ENCODE results near the gene RAB11FIP3.
"Not testable (repeated sequence)": the region's sequence is repeated elsewhere in the genome, so short reads cannot be mapped to it uniquely, and the experiment has no call there.

RAB11FIP3 gene

DNA sequence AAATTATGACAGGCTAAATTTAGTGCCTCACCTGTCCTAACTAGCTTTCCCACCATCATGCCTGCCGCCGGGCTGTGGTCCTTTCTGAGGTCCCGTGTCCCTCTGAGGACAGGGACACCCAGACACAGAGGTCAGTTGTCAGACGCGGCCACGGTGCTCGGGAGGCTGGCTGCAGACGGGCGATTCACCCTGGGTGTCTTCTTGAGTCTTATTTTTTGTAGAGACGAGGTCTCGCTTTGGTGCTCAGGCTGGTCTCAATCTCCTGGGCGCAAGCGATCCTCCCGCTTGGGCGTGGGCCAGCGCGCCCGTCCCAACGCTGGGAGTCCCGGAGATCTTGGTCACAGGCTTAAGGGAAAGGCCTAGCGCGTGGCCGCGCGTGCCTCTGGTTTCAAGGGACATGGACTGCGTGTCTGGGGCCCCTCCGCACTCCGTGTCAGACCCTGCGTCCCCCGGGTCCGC lies 797 bp upstream of the RAB11FIP3 start:
- peak in 3 of 4 experiments; percentile 12 to 52 (median 31) for DNase-seq

DNA sequence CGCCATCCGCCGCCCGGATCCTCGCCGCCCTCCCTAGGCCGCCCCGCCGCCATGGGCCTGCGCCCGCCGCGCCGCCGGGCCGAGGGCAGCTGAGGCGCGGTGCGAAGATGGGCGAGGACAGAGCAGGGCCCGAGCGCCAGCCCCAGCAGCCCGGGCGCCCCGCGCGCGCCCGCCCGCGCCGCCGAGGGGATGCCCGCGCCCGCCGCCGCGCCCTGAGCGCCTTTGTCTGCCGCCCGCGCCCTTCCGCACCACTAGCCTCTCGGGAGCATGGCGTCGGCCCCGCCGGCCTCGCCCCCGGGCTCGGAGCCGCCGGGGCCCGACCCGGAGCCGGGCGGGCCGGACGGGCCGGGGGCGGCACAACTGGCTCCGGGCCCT lies 278 bp downstream of the RAB11FIP3 start:
- peak in 2 of 4 experiments; percentile 13 to 53 for DNase-seq

DNA sequence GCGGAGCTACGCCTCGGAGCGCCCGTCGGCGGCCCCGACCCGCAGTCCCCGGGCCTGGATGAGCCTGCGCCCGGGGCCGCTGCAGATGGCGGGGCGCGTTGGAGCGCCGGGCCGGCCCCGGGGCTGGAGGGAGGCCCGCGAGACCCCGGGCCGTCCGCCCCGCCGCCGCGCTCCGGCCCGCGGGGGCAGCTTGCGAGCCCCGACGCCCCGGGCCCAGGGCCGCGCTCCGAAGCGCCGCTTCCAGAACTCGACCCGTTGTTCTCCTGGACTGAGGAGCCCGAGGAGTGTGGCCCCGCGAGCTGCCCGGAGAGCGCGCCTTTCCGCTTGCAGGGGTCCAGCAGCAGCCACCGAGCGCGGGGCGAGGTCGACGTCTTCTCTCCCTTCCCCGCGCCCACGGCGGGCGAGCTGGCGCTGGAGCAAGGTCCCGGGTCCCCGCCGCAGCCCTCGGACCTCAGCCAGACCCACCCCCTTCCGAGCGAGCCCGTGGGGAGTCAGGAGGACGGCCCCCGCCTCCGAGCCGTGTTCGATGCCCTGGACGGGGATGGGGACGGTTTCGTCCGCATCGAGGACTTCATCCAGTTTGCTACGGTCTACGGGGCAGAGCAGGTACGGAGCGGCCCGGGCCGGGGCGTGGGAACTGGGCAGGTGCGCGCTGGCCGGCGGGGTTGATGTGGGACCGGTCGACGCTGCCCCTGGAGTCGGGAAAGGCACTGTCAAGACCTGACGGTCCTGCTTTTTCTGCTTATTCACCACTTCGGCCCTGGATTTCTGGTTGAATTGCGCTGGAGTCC lies 861 bp downstream of the RAB11FIP3 start:
- peak in 3 of 4 experiments; percentile 3 to 37 (median 20) for DNase-seq

DNA sequence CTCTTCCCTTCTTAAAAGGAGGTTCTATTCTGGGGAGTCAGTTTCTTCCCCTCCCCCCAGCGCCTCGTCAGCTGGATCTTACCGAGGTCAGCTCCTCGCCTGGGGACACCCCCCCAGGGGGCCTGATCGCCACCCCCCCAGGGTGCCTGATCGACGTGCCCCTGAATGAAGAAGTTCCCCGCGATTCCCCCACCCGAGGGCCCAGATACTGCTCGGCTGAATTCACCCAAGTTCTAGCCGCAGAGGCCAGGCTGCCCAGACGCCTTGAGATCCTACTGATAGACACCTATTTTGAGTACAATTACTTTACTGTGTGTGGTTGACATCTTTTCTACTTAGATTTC lies 1.4 kb downstream of the RAB11FIP3 start:
- peak in 3 of 4 experiments; percentile 16 to 25 (median 17) for DNase-seq

DNA sequence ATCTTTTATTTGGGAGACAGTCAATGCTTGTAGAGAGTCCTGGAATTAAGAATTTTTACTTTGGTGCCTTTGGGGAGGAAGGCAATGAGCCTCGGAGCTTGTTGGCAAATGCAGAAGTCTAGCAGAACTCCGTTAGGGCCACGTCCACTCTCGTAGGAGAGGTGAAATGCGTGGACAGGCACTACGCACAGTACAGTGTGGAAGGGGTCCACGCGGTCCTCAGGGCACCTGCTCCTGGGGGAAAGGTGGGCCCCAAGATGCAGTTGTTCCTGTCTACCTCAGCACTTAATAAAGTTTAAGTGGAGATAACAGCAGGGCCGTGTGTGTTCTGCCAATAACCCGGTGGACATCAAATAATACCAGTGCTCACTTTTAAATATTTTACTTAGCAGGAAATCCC lies 1.8 kb downstream of the RAB11FIP3 start:
- DNase-seq = peak in 2 of 4 experiments; percentile 10 to 12

DNA sequence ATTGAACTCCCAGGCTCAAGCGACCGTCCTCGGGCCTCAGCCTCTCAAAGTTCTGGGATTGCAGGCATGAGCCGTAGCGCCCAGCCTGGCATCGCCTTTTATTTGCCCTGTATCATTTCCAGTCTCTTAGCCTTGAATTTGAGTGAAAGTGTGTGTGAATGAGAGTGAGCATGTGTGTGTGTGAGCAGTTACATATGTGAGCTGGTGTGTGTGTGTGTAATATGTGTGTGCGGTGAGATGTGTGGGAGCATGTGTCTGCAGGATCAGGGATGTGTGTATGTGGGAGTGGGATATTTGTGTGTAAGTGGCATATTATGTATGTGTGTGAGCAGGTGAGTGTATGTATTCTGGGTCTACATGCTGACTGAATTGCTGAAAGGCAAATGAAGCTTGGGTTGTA lies 5.5 kb downstream of the RAB11FIP3 start:
- DNase-seq = no peak

DNA sequence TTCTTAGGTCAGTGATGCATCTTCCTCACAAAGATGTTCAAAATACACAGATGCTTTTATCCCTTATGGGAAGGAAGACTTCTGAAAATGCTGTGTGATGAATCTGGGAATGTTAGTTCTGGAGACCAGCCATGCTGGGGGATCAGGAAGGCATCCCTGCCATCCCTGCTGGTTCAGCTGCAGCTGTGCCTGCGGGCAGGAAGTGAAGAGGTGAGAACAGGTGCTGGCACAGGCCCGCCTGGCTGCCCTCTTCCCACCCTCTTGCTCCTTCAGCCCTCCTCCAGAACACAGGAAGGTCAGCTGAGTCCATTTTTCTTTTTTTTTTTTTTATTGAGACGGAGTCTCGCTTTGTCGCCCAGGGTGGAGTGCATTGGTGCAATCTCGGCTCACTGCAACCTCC lies 15.2 kb downstream of the RAB11FIP3 start:
- no peak for DNase-seq

DNA sequence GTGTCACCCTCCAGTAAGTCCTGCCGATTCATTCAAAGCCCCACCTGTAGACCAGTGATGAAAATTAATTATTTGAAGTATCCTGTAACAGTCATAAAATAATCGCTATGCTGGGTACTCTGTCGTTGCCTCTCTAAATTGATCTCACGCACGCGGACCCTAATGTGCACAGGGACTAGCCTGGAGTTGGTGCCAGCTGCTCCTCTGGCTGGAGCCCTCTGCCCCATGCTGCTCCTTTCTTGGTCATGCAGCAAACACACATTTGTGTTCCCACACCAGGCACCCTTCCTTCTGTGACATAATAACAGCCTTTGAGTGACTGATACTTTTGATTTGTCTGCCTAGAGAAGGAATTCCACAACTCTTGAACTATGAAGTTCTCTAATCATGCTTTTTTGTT lies 16.0 kb downstream of the RAB11FIP3 start:
- DNase-seq = no peak

DNA sequence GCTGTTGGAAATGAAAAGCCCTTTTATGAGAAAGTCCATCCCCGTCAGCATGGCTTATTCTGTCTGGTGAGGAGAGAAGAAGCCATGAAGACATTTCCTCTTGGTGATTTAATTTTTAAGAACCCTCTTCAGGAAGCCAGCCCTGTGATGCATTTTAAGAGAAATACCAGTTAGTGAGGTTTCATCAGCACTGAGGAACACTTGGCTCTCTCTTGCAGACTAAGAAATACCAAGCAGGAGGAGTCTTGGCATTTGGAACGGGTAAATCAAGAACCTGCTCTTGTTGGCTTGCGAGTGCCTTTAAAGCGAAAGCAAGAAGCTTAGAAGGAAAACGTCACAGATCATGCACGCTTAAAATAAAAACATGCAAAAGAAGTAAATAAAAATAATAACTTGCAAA lies 17.5 kb downstream of the RAB11FIP3 start:
- no peak for DNase-seq

DNA sequence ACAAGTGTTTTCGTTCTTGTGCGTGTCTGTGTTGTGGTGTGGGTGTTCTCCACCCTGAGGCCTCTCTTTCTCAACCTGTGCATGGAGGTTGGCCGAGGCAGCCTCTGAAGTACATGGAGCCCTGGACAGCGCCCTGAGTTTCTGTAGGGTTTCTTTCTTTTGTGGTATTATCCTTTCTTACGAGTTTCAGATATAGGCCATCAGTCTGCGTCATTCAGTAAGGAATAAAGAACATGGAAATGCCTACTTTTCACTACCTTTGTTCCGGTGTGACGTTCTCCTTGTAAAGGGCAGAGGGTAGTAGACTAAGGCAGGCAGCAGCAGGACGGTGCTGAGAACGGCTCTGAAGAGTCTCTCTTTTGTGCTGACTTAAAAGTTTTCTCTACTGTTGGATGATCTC lies 18.6 kb downstream of the RAB11FIP3 start:
- DNase-seq = no peak

DNA sequence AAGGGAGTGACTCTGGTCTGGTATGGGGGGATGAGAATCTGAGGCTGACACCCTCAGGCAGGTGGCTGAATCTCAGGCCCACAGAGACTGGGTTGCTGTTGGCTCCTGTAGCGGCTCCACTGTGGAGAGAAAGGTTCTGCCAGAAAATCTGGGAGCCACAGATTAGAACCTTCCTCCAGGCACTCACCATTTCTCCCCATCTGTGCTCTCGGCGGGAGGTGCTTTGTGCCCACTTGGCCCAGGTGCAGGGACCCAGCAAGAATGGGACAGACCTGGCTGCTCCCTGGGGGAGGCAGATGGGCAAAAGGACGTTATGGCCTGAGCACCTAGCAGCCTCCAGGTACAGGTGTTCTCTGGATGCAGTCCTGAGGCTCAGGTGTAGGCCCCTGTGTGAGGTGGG lies 20.1 kb downstream of the RAB11FIP3 start:
- no peak for DNase-seq

DNA sequence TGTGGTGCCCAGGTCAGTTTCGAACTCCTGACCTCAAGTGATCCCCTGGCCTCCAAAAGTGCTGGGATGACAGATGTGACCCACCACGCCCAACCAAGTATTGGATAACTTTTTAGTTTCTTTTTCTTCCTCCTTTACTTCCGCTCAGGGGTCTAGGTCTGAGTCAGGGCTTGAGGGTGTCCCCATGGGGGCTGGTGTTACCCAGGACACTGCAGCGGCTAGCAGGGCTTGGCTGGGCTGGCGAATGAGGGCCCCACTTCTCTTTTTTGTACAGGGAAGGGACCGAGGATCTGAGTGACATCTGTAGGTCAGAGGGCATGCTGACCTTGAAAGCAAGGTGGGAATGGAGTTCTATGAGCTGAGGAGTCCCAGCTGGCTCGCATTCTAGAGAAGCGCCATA lies 24.9 kb downstream of the RAB11FIP3 start:
- DNase-seq = peak; percentile 6 to 45 (median 41)

DNA sequence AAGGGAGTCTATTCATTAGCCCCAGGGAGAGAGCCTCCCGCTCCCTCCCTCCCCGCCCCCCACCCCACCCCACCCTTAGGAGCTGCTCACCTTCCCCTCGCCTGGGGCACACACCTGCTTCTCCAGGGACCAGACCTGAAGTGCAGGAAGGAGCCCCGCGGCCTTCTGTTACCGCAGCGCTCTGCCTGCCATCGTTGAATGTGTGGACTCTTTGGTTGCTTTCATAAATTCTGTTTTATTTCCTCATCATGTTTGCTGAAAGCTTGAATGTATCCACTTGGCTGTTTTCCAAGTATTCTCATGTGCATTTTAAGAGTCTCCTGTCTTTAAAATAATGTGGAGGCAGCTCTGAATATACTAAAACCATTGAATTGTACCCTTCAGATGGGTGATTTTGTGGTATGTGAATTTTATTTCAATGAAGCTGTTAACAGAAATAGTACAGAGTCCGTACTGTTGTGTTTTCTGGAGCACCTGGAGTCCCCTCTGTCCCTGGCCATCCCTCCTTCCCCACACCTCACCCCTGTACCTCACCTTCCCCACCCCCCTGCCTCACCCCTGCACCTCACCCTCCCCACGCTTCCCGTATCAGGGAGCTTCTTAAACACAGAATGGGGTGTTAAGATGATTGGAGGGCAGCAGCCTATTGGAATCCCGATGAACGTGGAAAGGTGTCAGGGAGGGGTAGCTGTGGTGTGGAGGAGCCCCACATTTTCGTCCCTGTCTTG lies 25.5 kb downstream of the RAB11FIP3 start:
- DNase-seq = peak in 1 of 4 experiments; percentile 17

DNA sequence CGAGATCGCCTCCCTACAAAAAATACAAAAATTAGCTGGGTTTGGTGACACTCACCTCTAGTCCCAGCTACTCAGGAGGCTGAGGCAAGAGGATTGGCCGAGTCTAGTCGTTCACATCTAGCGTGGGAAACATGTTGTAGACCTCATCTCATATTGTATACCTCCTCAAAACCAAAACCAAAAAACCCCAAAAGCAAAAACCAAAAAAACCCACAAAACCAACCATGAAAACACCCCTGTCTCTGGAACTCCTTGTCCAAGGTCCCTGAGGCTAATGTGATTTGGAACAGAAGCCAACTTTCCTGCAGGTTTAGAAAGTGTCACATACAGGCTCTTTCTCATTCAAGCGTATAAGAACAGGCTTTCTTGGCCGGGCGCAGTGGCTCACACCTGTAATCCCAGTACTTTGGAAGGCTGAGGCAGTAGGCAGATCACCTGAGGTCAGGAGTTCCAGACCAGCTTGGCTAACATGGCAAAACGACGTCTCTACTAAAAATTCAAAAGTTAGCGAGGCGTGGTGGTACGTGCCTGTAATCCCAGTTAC lies 29.0 kb downstream of the RAB11FIP3 start:
- DNase-seq = no peak

DNA sequence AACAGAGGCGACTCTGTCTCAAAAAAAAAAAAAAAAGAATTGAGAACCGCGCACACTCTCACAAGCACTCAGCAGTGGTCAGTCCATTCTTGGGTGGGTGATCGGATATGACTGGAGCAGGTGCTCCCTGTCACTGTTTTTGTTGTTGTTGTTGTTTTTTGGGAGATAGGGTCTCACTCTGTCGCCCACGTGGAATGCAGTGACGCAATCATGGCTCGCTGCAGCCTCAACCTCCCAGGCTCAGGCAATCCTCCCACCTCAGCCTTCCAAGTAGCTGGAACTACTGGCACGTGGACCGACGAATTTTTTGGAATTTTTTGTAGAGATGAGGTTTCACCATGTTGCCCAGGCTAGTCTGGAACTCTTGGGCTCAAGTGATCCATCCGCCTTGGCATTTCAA lies 30.0 kb downstream of the RAB11FIP3 start:
- no peak for DNase-seq

DNA sequence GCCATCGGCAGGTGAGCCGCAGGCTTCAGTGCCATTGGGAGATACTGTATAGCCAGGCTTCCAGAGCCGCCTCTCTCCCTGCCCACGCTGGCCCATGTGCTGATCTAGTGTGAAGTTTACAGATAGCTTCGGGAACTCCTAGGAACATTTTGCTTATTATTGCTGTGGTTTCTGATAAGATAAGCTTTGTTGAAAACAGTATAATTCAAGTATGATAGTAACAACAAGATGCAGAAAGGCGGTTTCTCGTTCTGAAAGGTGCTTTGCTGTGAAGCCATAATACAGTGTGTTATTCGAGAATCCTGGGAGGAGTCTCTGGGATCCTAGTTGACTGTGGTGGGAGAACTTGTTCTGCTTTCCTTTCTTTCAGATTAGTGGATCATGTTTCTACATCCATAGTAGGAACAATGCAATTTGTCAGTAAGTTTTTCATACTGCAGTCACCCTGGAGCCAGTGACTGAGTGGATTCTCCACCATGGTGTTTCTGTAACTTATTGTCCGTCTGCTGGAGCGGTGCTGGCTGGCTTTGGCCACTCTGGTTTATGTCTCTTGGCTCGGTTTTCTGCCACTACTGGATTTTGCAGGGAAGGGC lies 31.5 kb downstream of the RAB11FIP3 start:
- no peak for DNase-seq

DNA sequence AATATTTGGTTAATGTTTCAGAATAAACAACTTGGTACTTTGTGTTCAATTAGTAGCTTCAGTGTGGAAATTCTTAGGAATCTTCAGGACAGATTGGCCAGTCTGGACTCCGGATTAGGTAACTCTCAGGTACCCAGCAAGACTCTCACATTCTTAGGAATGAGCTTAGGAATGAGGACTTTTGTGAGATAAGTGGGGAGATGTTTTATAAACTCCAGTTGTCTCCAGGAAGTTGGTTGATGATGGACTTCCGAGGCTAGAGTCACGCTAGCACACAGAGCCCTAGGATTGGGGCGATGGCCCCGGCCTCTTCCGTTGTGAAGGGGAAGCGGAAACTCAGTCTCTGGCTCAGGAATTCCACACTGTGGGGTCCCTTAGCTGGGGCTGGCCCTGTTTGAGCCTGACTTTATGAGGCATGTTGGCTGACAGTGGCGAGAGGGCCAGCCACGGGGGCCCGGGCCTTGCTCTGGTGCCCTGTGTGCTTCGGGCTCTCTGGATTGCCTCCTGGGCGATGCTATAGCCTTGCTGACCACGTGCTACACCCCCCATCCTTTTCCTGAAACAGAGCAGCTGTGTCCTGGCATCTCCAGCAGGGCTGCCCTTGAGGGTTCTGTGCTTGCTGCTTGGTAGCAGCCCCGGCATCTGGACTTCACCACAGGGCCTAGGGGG lies 32.4 kb downstream of the RAB11FIP3 start:
- peak in 3 of 4 experiments; percentile 6 to 37 (median 31) for DNase-seq

DNA sequence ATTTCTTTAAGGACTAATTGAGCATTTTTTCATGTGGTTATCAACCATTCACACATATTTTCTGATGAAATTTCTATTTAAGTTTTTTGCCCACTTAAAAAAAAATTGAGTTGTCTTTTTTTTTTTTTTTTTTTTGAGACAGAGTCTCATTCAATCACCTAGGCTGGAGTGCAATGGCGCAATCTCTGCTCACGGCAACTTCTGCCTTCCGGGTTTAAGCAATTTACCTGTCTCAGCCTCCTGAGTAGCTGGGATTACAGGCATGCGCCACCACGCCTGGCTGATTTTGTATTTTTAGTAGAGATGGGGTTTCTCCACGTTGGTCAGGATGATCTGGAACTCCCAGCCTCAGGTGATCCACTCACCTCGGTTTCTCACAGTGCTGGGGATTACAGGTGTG lies 34.3 kb downstream of the RAB11FIP3 start:
- no peak for DNase-seq

DNA sequence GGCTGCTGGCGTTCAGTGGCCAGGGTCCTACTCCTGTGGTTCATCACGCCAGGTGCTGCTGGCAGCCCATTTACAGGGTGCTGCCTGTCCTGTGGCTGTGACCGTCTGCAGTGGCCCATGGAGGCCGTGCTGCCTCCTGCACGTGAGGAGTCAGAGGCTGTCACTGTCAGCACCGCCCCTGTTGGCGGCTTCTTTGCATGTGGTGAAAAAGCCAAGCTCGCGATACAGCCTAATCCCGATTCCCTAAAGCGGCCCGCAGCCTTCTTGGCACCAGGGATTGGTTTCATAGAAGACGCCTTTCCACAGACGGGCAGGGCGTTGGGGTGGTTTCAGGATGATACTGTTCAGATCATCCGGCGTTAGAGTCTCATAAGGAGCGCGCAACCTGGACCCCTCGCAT lies 35.3 kb downstream of the RAB11FIP3 start:
- no peak for DNase-seq

DNA sequence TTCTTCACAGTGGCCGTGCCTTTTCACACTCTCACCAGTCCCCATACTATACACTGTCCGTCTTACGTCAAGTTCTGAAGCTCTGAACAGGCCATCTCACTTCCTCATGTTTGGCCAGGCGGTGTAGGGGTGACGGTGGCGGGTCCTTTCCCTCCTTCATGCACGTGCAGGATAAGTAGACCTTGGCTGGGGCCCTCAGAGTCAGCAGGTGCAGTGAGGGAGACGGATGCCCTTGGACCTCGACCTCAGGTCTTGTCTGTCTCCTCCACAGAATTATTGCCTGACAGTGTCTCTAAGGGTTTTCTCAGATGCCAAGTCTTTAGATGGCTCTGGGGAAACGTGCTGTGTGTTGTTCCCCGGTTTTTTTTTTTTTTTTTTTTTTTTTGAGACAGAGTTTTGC lies 37.6 kb downstream of the RAB11FIP3 start:
- no peak for DNase-seq

DNA sequence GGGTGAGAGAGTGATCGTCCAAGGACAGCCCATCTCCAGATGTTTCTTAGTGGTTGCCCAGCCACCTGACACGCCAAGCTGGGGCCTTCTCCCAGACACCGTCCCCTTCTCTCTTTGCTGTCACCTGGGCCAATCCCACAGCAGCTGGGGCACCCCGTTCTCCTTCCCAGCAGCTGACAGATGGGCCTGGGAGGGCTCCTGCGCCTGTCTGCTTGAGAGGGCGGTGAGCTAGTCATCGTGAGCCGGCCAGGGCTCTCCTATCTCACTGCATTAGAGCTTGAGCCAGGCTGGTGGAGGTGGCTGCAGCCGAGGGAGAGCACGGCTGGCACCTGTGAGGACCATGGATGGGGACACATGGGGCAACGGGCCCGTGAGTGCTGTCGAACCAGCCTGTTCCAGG lies 41.2 kb downstream of the RAB11FIP3 start:
- no peak for DNase-seq

DNA sequence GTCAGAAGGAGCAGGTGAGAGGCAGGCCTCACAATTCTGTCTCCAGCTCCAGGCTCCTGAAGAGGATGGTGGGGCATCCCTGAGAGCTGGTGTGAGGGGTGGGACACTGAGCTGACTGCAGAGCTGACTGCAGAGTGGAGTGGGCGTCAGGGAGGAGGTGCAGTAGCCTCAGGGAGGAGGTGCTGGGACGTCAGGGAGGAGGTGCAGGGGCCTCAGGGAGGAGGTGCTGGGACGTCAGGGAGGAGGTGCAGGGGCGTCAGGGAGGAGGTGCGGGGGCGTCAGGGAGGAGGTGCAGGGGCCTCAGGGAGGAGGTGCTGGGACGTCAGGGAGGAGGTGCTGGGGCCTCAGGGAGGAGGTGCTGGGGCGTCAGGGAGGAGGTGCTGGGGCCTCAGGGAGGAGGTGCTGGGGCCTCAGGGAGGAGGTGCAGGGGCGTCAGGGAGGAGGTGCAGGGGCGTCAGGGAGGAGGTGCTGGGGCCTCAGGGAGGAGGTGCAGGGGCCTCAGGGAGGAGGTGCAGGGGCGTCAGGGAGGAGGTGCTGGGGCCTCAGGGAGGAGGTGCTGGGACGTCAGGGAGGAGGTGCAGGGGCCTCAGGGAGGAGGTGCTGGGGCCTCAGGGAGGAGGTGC lies 41.9 kb downstream of the RAB11FIP3 start:
- DNase-seq = not testable (repeated sequence)

All from suppressor macrophage (primary cell).